Stimulated activated CD8-positive, alpha-beta memory T cell treated with anti-CD3 and anti-CD28 coated beads, Interleukin-2, amount 100 ng/mL, for 1 hour (primary cell): ENCODE results near the gene TMEM144.
"Not testable (repeated sequence)": the region's sequence is repeated elsewhere in the genome, so short reads cannot be mapped to it uniquely, and the experiment has no call there.

Source experiments
- DNase-seq, 2 donors: peaks; one replicate each; pipeline ENCODE4 v3.0.0-alpha.2; 2020; ENCODE audit warnings: low read depth in 2 of 2

TMEM144 gene

GRCh38 chr4:158236304-158237030 is 26.2 kb downstream of the TMEM144 start:
- no peak for DNase-seq

GRCh38 chr4:158238575-158238974 is 28.3 kb downstream of the TMEM144 start:
- DNase-seq = no peak

GRCh38 chr4:158239196-158239595 is 28.9 kb downstream of the TMEM144 start:
- no peak for DNase-seq

GRCh38 chr4:158243071-158243470 is 32.8 kb downstream of the TMEM144 start:
- no peak for DNase-seq

GRCh38 chr4:158250321-158250720 is 40.0 kb downstream of the TMEM144 start:
- no peak for DNase-seq

GRCh38 chr4:158253350-158253980 is 43.2 kb downstream of the TMEM144 start:
- peak in 1 of 2 donors; percentile 6 for DNase-seq

- DNase-seq = no peak
These were observed 44.0 kb downstream of the TMEM144 start for GRCh38 chr4:158254292-158254691.

- no peak for DNase-seq
These were observed 45.5 kb downstream of the TMEM144 start for GRCh38 chr4:158255727-158256324.

- no peak for DNase-seq
These were observed 49.8 kb downstream of the TMEM144 start for GRCh38 chr4:158259955-158260575.

GRCh38 chr4:158261480-158261879 is 51.2 kb downstream of the TMEM144 start:
- DNase-seq = no peak

- no peak for DNase-seq
These were observed 58.3 kb downstream of the TMEM144 start for GRCh38 chr4:158268553-158268952.

GRCh38 chr4:158274636-158275035 is 64.3 kb downstream of the TMEM144 start:
- DNase-seq = no peak

GRCh38 chr4:158277558-158277957 is 67.3 kb downstream of the TMEM144 start:
- no peak for DNase-seq

GRCh38 chr4:158279052-158279451 is 68.8 kb downstream of the TMEM144 start:
- DNase-seq = not testable (repeated sequence)

- no peak for DNase-seq
These were observed 70.6 kb downstream of the TMEM144 start for GRCh38 chr4:158280856-158281255.

GRCh38 chr4:158282252-158282651 is 72.0 kb downstream of the TMEM144 start:
- DNase-seq = no peak

GRCh38 chr4:158285429-158286216 is 75.3 kb downstream of the TMEM144 start:
- DNase-seq = no peak

- DNase-seq = no peak
These were observed 80.6 kb downstream of the TMEM144 start for GRCh38 chr4:158290912-158291311.

- DNase-seq = no peak
These were observed 81.2 kb downstream of the TMEM144 start for GRCh38 chr4:158291334-158292055.

GRCh38 chr4:158292156-158292555 is 81.9 kb downstream of the TMEM144 start:
- no peak for DNase-seq

- DNase-seq = no peak
These were observed 84.8 kb downstream of the TMEM144 start for GRCh38 chr4:158295053-158295452.
